Fibroblast of skin of right quadriceps (primary cell): ENCODE results near the gene CSF3.
A peak's percentile ranks its signal among the peaks of the same experiment; 100 is the strongest.

ENCODE experiments used
- DNase-seq: peaks from one replicate; pipeline ENCODE4 v3.0.0-alpha.2; 2013

CSF3 gene, protein sequence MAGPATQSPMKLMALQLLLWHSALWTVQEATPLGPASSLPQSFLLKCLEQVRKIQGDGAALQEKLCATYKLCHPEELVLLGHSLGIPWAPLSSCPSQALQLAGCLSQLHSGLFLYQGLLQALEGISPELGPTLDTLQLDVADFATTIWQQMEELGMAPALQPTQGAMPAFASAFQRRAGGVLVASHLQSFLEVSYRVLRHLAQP

GRCh38 chr17:40015005-40015997, at the start of gene CSF3:
Gene CSF3 (plus strand): TSS chr17:40015440. CDS start chr17:40015475, 35 bp downstream.
- no peak for DNase-seq

DNA sequence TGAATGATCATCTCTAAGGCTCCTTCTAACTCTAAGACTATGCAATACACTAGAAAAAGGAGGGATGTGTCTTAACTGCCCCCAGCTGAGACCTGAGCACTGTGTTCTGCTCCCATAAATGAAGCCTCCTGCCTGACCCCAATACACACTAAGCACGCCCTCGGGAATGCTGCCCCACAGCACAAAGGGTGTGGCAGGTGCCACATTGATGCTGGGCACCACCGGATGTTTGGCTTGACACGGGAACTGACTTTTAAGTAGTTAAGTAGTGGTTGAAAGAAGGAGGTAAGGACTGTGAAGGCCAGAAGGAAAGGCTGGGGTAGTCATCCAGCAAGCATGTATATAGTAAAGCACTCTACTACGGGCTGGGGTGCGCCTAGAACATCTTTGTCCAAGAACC, 48.5 kb upstream of the CSF3 start:
- no peak for DNase-seq

- no peak for DNase-seq
Observed at GRCh38 chr17:39968761-39969160, 46.5 kb upstream of the CSF3 start.

DNA sequence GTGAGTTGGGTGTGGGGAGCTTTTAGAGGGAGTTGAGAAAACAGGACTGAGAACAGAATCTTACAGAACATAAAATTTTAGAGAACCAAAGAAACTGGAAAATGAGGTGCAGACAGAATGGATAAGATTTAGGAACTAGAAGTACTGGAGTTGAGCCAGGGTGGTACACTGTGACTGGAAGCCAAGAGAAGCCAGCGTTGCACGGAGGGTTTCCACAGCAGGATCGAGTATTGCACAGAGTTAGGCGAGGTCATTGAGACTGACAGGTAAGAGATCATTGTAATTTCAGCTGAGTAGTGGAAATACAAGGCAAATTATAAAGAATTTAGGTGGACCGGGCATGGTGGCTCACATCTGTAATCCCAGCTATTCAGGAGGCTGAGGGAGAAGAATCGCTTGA, 45.9 kb upstream of the CSF3 start:
- no peak for DNase-seq

- no peak for DNase-seq
Observed at GRCh38 chr17:39970157-39970692, 45.0 kb upstream of the CSF3 start.

DNA sequence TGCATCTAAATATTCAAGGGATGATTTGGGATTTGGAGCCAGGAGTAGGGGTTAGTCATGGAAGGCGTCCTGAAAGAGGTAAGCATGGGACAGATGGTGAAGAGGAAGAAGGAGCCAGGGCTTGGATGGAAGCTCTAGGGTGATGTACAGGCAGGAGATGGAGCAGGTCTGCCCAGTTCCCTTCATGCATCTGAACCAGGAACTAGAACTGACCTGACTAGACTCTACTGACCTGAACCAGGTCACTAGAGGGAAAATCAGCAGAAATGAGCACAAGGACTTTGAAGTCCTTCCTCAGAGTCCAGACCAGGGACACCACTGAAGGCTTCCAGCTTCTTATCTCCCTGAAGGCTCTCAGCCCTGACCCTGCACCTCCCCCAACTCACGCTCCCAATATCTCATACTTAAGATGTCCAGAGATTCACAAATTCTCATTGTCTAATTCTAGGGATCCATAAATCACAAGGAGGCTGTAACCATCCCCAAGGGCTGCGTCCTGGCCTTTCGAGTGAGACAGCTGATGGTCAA, 44.1 kb upstream of the CSF3 start:
- no peak for DNase-seq

DNA sequence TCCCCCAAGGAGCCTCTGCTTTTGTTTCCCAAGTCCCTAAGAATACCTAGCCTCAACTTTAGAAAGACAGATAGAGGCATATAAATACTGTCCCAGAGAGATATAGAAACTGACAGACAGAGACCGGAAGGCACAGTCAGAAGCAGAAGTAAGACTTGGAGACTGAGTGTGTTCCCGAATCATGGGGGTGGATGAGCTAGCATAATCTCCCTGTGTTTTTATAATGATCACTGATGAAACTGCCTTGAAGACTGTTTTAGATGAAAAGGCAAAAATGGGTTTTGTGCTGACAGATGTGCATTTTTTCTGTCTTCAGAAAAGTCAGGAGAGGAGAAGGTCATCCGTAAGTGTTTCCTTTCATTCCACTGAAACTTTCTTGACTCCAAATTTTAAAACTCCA, 43.0 kb upstream of the CSF3 start:
- no peak for DNase-seq

GRCh38 chr17:39973496-39973895, 41.7 kb upstream of the CSF3 start:
- DNase-seq, result peak; percentile 41

DNA sequence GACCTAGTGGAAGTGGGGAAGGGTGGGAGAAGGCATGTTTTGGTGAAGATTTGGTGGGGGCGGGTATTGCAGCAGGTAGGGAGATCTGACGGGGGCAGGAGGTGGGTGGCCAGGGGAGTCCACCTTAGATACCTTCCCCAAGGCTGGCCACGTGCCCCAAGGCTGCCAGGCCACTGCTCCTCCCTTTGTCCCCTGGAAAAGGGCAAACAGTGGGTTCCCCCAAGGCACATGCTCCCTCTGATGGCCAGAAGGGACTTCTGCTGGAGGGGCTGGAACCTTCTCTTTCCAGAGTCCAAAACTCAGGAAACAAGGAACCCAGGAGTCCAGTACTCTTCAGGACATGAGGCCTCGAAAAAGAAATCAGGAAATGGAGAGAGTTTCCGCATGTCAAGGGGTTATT, 40.8 kb upstream of the CSF3 start:
- no peak for DNase-seq

GRCh38 chr17:39975801-39976200, 39.4 kb upstream of the CSF3 start:
- no peak for DNase-seq

DNA sequence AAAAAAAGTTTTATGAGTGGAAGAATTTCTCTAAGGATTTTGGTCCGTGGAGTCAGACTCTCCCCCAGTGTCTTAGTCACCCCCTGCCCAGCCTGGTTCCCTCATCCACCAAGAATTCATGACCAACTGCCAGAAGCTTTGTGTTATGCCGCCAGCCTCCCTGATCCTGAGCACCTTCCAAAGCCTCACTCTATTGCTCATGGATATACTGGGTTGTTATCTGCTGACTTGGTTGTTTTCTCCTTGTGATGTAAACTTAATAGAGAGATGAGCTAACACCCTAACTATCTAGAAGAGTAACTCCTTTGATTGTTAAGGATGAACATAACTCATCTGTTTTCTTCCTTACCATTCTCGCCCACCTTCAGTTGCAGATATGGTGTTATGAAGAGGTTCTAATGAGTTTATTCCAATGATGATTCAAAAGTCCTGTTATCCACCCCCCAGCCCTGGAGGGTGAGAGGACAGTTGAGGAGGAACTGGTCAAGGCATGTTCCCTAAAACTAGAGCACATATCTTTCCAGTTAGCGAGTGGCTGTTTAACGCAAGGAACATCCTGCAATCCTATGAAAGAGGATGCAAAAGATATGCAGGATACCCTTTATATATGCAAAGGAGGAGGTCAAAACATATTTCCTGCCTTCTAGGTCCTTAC, 36.1 kb upstream of the CSF3 start:
- peak; percentile 88 for DNase-seq

DNA sequence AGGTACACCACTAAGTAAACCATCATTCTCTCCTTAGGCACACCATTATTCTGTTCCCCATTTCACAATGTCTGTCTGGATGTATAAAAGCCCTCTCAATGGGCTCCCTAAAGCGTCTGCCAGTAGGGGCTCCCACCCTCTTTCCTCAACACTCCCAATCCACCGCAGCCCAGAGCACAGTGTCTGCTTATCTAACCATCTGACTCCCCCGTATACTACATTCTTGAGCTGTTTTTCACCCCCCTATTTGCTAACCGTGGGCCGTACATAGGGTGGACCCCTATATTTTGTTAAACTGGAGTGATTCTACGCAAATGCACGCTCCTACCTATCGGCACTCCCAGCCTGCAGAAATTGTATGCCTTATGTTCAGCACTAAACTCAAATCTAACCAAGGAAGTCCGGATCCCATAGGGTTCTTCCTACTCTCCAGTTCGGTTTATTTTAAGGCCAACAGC, 35.3 kb upstream of the CSF3 start:
- peak; percentile 38 for DNase-seq

GRCh38 chr17:39980351-39981206, 34.7 kb upstream of the CSF3 start, which contains the start of gene PSMD3:
Gene PSMD3 (plus strand): TSS chr17:39980807. CDS start chr17:39980971, 164 bp downstream.
- peak; percentile 100 for DNase-seq

- DNase-seq, result no peak
Observed at GRCh38 chr17:39981207-39981741, 34.0 kb upstream of the CSF3 start.

DNA sequence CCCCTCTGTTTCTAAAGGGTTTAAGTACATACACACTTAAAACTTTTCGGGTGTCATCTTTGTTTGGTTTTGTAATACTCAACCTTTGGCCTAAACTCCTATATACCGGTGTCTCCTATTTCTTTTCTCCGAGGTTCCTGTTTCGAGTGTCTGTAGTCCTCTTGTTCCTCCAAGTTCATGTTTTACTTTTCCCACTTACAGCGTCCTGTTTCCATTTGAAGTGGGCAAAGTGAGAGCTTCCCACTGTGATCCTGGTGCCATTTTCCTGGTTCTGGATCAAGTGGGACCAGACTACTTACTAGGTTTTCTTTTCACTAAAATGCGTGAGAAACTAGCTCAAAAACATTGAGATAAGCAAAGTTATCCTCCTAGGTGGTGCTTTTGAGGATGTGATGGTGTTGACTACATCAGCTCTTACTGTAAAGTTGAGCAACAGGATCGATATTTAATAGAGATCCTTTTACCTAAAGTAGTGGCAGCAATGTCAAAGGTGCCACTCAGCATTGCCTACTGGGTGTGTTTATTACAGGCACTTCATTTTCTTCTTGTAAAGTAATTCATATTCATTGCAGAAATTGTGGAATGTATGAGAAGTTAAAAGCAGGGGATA, 33.4 kb upstream of the CSF3 start:
- DNase-seq, result no peak

GRCh38 chr17:39988206-39988810, 26.9 kb upstream of the CSF3 start:
- no peak for DNase-seq

DNA sequence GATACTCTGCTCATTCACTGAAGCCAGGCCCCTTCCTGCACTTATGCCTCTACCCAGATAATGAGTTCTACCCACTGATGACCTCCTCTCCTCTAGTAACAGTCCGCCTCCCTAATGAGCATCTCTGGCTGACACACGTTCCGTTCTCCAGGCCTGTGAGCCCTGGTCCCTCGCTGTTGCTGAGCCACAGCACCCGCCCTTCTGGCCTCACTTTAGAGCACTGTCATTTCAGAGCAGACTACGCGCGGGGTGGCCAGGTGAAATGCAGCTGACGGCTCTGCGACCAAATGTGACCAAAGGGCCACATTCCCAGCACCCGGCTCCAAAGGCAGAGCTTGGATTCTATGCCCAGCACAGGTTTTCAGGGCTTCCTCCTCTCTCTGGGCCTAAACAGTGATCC, 20.8 kb upstream of the CSF3 start:
- no peak for DNase-seq

GRCh38 chr17:39995438-39995837, 19.8 kb upstream of the CSF3 start:
- DNase-seq, result no peak

DNA sequence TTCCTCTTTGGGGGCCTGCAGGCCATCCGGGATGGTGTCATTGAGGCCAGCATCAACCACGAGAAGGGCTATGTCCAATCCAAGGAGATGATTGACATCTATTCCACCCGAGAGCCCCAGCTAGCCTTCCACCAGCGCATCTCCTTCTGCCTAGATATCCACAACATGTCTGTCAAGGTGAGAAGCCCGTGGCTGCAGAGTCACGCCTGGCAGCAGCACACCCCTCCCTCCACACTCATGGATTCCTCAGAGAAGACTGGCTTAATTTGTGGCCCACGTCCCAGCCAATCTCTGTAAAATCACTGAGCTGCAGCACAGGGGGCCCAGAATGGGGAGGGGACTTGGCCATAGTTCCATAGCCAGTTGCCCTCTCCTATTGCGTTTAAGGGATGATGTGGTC, 19.1 kb upstream of the CSF3 start:
- no peak for DNase-seq

DNA sequence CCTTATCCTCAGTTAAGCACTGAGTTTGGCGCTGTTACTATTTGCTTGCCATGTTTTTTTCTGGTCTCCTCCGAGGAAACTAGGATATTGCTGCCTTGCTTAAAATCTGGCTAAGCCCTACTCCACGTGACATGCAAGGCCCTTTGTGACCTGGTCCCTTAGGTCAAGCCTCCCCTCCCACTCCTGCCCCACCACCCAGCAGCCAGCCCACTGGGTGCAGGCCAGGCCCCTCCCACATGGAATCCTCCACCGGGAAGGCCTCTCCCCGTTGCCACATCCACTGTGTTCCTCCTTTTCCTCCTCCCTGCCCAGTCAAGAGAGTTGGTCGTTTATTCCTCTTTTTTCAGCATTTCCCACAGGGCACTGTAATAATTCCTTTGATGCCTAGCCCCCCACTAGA, 18.4 kb upstream of the CSF3 start:
- DNase-seq, result no peak

- DNase-seq, result no peak
Observed at GRCh38 chr17:39997543-39997942, 17.7 kb upstream of the CSF3 start.
